ENCODE results near the gene MAML3. TPM values are rescaled to one million over a fixed set of nuclear protein-coding genes. Genes with fewer than 3 reads are reported as not detected.

MAML3 gene
- total RNA-seq, 1 experiment from 2014 or later = 12.1 TPM

DNA sequence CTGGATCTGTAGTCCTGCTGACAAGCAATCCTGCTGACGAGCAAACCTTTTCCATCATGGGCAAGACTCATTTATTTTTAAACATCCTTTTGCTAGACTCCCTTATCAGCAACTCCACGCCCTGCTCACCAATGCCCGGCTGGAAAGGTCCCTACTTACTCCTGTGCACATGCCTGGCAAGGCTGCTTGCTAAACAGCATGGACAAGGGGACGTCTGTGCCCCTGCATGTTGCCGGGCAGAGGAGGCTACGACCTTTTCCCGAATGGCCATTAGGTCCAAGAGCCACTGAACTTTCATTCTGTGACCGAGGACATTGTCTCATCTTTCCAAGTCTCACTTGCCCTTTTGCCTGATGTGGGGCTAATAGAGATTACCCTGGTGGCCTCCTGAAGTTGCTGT is 389.8 kb downstream of the MAML3 start:
- H3K9me3 ChIP-seq = no peaks in the 10 kb centered on the region
- no peak for TF ChIP-seq CTCF (IDR thresholded peaks at IDR 0.05; ENCODE audit: insufficient read depth in 1 of 2, low read depth in 1 of 2, low read length in 1 of 2, severe bottlenecking in 1 of 2, unreplicated experiment in 1 of 2)
- no peak for DNase-seq
- ChIA-PET CTCF (no interaction called here), POLR2A (no interaction called here)
- no peaks in the 10 kb centered on the region for H3K36me3 ChIP-seq (ENCODE audit: control insufficient read depth, insufficient read depth, low read length)
- Mint-ChIP-seq H3K27ac (ENCODE audit: unreplicated experiment) (no peak overlapping the region), H3K27me3 (ENCODE audit: insufficient read depth, unreplicated experiment) (no peaks in the 10 kb centered on the region), H3K36me3 (ENCODE audit: insufficient read depth, unreplicated experiment) (no peaks in the 10 kb centered on the region), H3K4me1 (ENCODE audit: low read depth, unreplicated experiment) (peaks cover 6% of the 10 kb centered on the region), H3K9me3 (ENCODE audit: unreplicated experiment) (no peaks in the 10 kb centered on the region), H3K4me3 (ENCODE audit: unreplicated experiment) (no peak overlapping the region)
- H3K4me3 ChIP-seq (ENCODE audit: low read depth, low read length) = no peak overlapping the region
- no TSS peak for BruUV-seq (replicated peaks)
- no peaks in the 10 kb centered on the region for H3K4me1 ChIP-seq
- intact Hi-C loops (cut with micrococcal nuclease; ENCODE audit: unreplicated experiment) = no loop called here
- no peaks in the 10 kb centered on the region for H3K27me3 ChIP-seq (replicated peaks; ENCODE audit: control insufficient read depth, insufficient read depth, low read length)

DNA sequence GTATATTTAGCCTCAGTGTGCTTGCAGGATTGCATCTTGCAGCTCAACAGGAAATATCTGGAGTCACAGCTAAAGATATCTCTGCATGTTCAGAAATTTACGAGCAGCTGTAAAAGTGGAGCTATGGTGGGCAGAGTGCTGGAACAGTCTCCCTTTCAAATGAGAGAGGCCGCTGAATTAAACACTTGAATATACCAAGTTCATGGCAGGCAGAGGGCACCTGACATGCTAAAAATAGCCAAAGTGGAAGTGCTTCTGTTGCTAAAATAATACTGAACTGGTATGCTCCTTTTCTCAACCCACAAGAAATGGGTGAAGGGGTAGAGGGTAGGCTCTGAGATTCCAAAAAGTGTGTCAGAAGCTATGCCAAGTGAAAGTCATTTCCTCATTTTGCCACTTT is 390.3 kb downstream of the MAML3 start:
- H3K4me3 Mint-ChIP-seq (ENCODE audit: unreplicated experiment) = no peak overlapping the region
- no peak overlapping the region for H3K4me3 ChIP-seq (ENCODE audit: low read depth, low read length)
- no peak for TF ChIP-seq CTCF (IDR thresholded peaks at IDR 0.05; ENCODE audit: insufficient read depth in 1 of 2, low read depth in 1 of 2, low read length in 1 of 2, severe bottlenecking in 1 of 2, unreplicated experiment in 1 of 2)
- no peak for DNase-seq
- POLR2A ChIA-PET = no interaction called here
- H3K9me3 Mint-ChIP-seq (ENCODE audit: unreplicated experiment) = no peaks in the 10 kb centered on the region
- intact Hi-C loops (cut with micrococcal nuclease; ENCODE audit: unreplicated experiment) = no loop called here
- no peaks in the 10 kb centered on the region for H3K27me3 Mint-ChIP-seq (ENCODE audit: insufficient read depth, unreplicated experiment)
- H3K4me1 Mint-ChIP-seq (ENCODE audit: low read depth, unreplicated experiment) = peaks cover 6% of the 10 kb centered on the region
- no peaks in the 10 kb centered on the region for H3K9me3 ChIP-seq
- H3K36me3 Mint-ChIP-seq (ENCODE audit: insufficient read depth, unreplicated experiment) = no peaks in the 10 kb centered on the region
- H3K36me3 ChIP-seq (ENCODE audit: control insufficient read depth, insufficient read depth, low read length) = no peaks in the 10 kb centered on the region
- H3K27me3 ChIP-seq (replicated peaks; ENCODE audit: control insufficient read depth, insufficient read depth, low read length) = no peaks in the 10 kb centered on the region
- H3K4me1 ChIP-seq = no peaks in the 10 kb centered on the region
- CTCF ChIA-PET = no interaction called here
- no peak overlapping the region for H3K27ac Mint-ChIP-seq (ENCODE audit: unreplicated experiment)
- BruUV-seq (replicated peaks) = no TSS peak

DNA sequence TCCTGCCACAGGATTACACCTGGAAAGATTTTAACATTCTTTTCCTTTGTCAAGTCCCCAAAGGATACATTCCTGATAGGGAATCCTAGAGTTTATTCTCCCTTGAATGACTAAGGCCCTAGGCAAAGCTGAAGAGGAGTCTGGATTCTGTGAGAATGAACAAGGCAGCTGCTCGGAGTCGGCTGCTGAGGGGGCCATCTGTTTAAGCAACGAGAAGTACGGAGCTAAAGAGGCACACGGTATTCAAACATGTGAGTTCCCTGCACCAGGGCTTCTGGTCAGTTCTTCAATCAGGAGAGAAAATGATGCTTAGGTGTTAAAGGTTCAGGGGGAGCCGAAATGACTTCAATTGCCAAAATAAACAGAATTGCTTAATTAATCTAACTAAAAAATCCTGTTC is 390.8 kb downstream of the MAML3 start:
- intact Hi-C loops (cut with micrococcal nuclease; ENCODE audit: unreplicated experiment) = no loop called here
- no TSS peak for BruUV-seq (replicated peaks)
- no peak for DNase-seq

More for the DNA sequence above, 390.8 kb downstream of the MAML3 start:
- H3K9me3 Mint-ChIP-seq (ENCODE audit: unreplicated experiment) = no peaks in the 10 kb centered on the region
- no peaks in the 10 kb centered on the region for H3K27me3 Mint-ChIP-seq (ENCODE audit: insufficient read depth, unreplicated experiment)
- no peaks in the 10 kb centered on the region for H3K4me1 ChIP-seq
- no peaks in the 10 kb centered on the region for H3K9me3 ChIP-seq
- ChIA-PET CTCF (no interaction called here), POLR2A (no interaction called here)
- H3K27ac Mint-ChIP-seq (ENCODE audit: unreplicated experiment) = no peak overlapping the region
- no peaks in the 10 kb centered on the region for H3K27me3 ChIP-seq (replicated peaks; ENCODE audit: control insufficient read depth, insufficient read depth, low read length)
- H3K4me1 Mint-ChIP-seq (ENCODE audit: low read depth, unreplicated experiment) = peaks cover 6% of the 10 kb centered on the region
- H3K4me3 ChIP-seq (ENCODE audit: low read depth, low read length) = no peak overlapping the region
- H3K36me3 Mint-ChIP-seq (ENCODE audit: insufficient read depth, unreplicated experiment) = no peaks in the 10 kb centered on the region
- H3K4me3 Mint-ChIP-seq (ENCODE audit: unreplicated experiment) = no peak overlapping the region
- no peak for TF ChIP-seq CTCF (IDR thresholded peaks at IDR 0.05; ENCODE audit: insufficient read depth in 1 of 2, low read depth in 1 of 2, low read length in 1 of 2, severe bottlenecking in 1 of 2, unreplicated experiment in 1 of 2)
- no peaks in the 10 kb centered on the region for H3K36me3 ChIP-seq (ENCODE audit: control insufficient read depth, insufficient read depth, low read length)

All from Caco-2 (cell line).